Measurements from ENCODE around the gene VEPH1.

DNA sequence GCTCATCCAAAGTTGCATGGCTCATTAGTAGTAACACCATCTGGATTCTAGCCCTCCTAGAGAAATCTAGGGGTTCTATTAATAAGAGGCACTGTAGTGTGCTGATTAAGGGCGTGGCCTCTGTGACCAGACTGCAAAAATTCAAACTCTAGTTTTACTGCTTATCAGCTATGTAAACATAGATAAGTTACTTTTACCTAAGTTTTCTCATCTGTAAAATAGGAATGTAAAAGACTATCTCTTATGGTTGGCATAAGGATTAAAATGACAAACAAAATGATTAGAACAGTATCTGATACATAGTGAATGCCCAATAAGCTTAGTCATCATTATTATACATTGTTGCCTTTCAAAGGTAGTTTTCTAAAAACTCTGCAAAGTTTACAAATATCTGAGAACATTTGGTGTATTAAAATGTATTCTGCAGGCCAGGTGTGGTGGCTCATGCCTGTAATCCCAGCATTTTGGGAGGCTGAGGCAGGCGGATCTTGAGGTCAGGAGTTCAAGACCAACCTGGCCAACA, 62.1 kb downstream of the VEPH1 start:
- TF ChIP-seq, protein P1, sequence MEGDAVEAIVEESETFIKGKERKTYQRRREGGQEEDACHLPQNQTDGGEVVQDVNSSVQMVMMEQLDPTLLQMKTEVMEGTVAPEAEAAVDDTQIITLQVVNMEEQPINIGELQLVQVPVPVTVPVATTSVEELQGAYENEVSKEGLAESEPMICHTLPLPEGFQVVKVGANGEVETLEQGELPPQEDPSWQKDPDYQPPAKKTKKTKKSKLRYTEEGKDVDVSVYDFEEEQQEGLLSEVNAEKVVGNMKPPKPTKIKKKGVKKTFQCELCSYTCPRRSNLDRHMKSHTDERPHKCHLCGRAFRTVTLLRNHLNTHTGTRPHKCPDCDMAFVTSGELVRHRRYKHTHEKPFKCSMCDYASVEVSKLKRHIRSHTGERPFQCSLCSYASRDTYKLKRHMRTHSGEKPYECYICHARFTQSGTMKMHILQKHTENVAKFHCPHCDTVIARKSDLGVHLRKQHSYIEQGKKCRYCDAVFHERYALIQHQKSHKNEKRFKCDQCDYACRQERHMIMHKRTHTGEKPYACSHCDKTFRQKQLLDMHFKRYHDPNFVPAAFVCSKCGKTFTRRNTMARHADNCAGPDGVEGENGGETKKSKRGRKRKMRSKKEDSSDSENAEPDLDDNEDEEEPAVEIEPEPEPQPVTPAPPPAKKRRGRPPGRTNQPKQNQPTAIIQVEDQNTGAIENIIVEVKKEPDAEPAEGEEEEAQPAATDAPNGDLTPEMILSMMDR (IDR thresholded peaks at IDR 0.05; ENCODE audit: low read depth, low read length, poor library complexity, severe bottlenecking), result no peak
- TF ChIP-seq EZH2phosphoT487 (IDR thresholded peaks at IDR 0.05; ENCODE audit: borderline replicate concordance, low read length), result no peak

Data from DOHH2 (cell line).